ENCODE measurements around the gene GOSR1. TPM values are rescaled to one million over a fixed set of nuclear protein-coding genes. Genes with fewer than 3 reads are reported as not detected.

Gene GOSR1
- total RNA-seq, 1 experiment from 2014 or later = 58.1 TPM

- Histone ChIP-seq H3K9ac (ENCODE audit: extremely low read depth, insufficient read length, low read length) (no peak overlapping the region), H3K56ac (ENCODE audit: insufficient read length, low read depth, low read length) (no peak overlapping the region), H2AFZ (ENCODE audit: low read length) (no peak overlapping the region), H3K4me1 (ENCODE audit: insufficient read depth, low read length) (no peaks in the 10 kb centered on the region), H3K79me2 (ENCODE audit: insufficient read depth, low read length) (no peaks in the 10 kb centered on the region), H3K9me3 (ENCODE audit: control insufficient read depth, low read depth, low read length) (no peaks in the 10 kb centered on the region), H4K20me1 (ENCODE audit: control insufficient read depth, insufficient read depth, insufficient read length) (no peaks in the 10 kb centered on the region), H2BK120ac (ENCODE audit: low read depth, low read length, poor library complexity, severe bottlenecking) (no peak overlapping the region), H3T11ph (ENCODE audit: low read length) (no peak overlapping the region), H3K27ac (ENCODE audit: insufficient read length, low read depth, low read length) (no peak overlapping the region), H2BK12ac (ENCODE audit: insufficient read length, low read depth, low read length) (no peak overlapping the region), H3K79me1 (ENCODE audit: insufficient read depth, low read depth, low read length, poor library complexity, severe bottlenecking) (no peaks in the 10 kb centered on the region), H3K4me2 (ENCODE audit: insufficient read depth, insufficient read length, low read length) (no peak overlapping the region), H2BK5ac (ENCODE audit: insufficient read length, low read length) (no peak overlapping the region), H2BK20ac (ENCODE audit: low read depth, low read length, poor library complexity, severe bottlenecking) (no peak overlapping the region), H3K23me2 (ENCODE audit: insufficient read length, low read depth, low read length, poor library complexity, severe bottlenecking) (no peaks in the 10 kb centered on the region), H2BK15ac (ENCODE audit: low read depth, low read length) (no peak overlapping the region), H4K91ac (ENCODE audit: insufficient read length, low read depth, low read length) (no peak overlapping the region), H4K8ac (replicated peaks; ENCODE audit: insufficient read length, low read depth, low read length) (no peak overlapping the region), H3K23ac (ENCODE audit: insufficient read length, low read depth, low read length) (no peak overlapping the region), H2AK5ac (ENCODE audit: insufficient read length, low read length) (no peak overlapping the region), H3K18ac (ENCODE audit: insufficient read length, low read depth, low read length) (no peak overlapping the region), H3K27me3 (ENCODE audit: insufficient read depth, low read length) (no peaks in the 10 kb centered on the region), H4K5ac (ENCODE audit: insufficient read length, low read depth, low read length) (no peak overlapping the region), H3K4ac (ENCODE audit: low read depth, low read length) (no peak overlapping the region), H3K14ac (ENCODE audit: insufficient read depth, low read length) (no peak overlapping the region)
- H3K4me1 Mint-ChIP-seq = peaks cover 0 to 4% of the 10 kb centered on the region in 2 experiments; a peak in 1 of 4 replicates
- H3K27me3 Mint-ChIP-seq (ENCODE audit: low read depth) = no peaks in the 10 kb centered on the region; the same call in 1 of the 2 replicates
- no peak overlapping the region for H3K27ac Mint-ChIP-seq
- no peak for DNase-seq
- H3K9me3 Mint-ChIP-seq = no peaks in the 10 kb centered on the region
- WGBS (ENCODE audit: extremely low coverage, insufficient read length, low lambda C conversion rate) = no CpG with 5 or more reads among the region's 2 CpGs
- no peaks in the 10 kb centered on the region for H3K36me3 Mint-ChIP-seq (ENCODE audit: insufficient read depth in 1 of 3, low read depth in 3 of 3)
- TF ChIP-seq, protein P1, sequence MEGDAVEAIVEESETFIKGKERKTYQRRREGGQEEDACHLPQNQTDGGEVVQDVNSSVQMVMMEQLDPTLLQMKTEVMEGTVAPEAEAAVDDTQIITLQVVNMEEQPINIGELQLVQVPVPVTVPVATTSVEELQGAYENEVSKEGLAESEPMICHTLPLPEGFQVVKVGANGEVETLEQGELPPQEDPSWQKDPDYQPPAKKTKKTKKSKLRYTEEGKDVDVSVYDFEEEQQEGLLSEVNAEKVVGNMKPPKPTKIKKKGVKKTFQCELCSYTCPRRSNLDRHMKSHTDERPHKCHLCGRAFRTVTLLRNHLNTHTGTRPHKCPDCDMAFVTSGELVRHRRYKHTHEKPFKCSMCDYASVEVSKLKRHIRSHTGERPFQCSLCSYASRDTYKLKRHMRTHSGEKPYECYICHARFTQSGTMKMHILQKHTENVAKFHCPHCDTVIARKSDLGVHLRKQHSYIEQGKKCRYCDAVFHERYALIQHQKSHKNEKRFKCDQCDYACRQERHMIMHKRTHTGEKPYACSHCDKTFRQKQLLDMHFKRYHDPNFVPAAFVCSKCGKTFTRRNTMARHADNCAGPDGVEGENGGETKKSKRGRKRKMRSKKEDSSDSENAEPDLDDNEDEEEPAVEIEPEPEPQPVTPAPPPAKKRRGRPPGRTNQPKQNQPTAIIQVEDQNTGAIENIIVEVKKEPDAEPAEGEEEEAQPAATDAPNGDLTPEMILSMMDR (conservative IDR thresholded peaks at IDR 0.05) = no peak
- no peak overlapping the region for H3K4me3 Mint-ChIP-seq
Observed at GRCh38 chr17:30545024-30545423, 67.8 kb downstream of the GOSR1 start.
